ENCODE results near the gene EOMES. TPM values are rescaled to one million over a fixed set of nuclear protein-coding genes. Genes with fewer than 3 reads are reported as not detected.
A peak's percentile ranks its signal among the peaks of the same experiment; 100 is the strongest.

The EOMES gene
- total and polyA plus RNA-seq, 2 of the 8 experiments (the other 6 are each of a cell fraction or from before 2014, with no cell fraction given) = 0.09 to 0.47 TPM

DNA sequence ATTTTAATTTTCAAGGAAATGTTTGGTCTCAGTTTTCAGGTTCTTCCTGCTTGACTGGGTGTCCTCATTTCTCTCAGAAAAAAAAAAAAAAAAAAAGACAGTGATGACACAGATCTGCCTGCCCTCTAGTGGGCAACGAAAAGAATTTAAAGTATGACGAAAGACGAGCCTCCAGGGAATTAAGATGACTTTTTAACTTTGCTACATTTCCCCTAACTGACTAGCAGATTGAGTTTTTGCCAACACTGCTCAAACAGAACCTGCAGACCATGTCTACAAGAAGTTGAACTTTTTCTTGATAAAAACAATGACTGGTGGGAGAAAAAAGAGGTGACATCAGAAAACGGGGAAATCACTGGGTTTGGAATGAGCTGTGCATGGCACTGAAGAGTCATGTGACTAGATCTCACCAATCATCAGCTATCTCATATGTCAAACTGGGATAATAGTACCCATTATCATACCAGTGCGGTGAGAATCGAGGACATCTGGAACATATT, 40.8 kb downstream of the EOMES start (continued):
- TF ChIP-seq ATF2 (IDR thresholded peaks at IDR 0.05; ENCODE audit: low read length) (peak; percentile 91; the same call in 1 of the 2 replicates), HDAC6 (IDR thresholded peaks at IDR 0.05; ENCODE audit: low read depth, low read length) (no peak), CBX8 (IDR thresholded peaks at IDR 0.05; ENCODE audit: borderline replicate concordance, low read depth, low read length) (no peak), POLR2A (IDR thresholded peaks at IDR 0.05; ENCODE audit: control extremely low read depth in 1 of 2, low read depth in 2 of 2, low read length in 2 of 2) (no peak), CTBP2 (IDR thresholded peaks at IDR 0.05; ENCODE audit: borderline replicate concordance, insufficient read depth, insufficient read length, low read length) (no peak), NANOG (IDR thresholded peaks at IDR 0.05; ENCODE audit: insufficient read depth, low read depth, low read length, poor library complexity, severe bottlenecking) (no peak), CHD1 (IDR thresholded peaks at IDR 0.05; ENCODE audit: low read depth, low read length) (no peak), BRCA1 (IDR thresholded peaks at IDR 0.05; ENCODE audit: low read depth, low read length) (no peak), SP4 (IDR thresholded peaks at IDR 0.05; ENCODE audit: low read length) (no peak), SIX5 (IDR thresholded peaks at IDR 0.05; ENCODE audit: low read depth, low read length) (no peak), EZH2 (IDR thresholded peaks at IDR 0.05; ENCODE audit: low read depth, low read length, severe bottlenecking) (no peak), BACH1 (IDR thresholded peaks at IDR 0.05; ENCODE audit: low read length) (no peak), TAF1 (IDR thresholded peaks at IDR 0.05; ENCODE audit: low read depth, low read length) (no peak), SP2 (IDR thresholded peaks at IDR 0.05; ENCODE audit: low read length) (no peak), JUND (IDR thresholded peaks at IDR 0.05; ENCODE audit: low read length) (no peak), RFX5 (IDR thresholded peaks at IDR 0.05; ENCODE audit: borderline replicate concordance, low read depth, low read length) (no peak), SIN3A (conservative IDR thresholded peaks at IDR 0.05 in 1 of 2, IDR thresholded peaks at IDR 0.05 in 1 of 2; ENCODE audit: low read depth in 1 of 2, low read length in 2 of 2) (no peak), CHD2 (IDR thresholded peaks at IDR 0.05; ENCODE audit: low read length) (no peak), JUN (IDR thresholded peaks at IDR 0.05; ENCODE audit: low read depth, low read length) (peak; percentile 7; the same call in 1 of the 2 replicates), RBBP5 (IDR thresholded peaks at IDR 0.05; ENCODE audit: borderline replicate concordance, low read depth, low read length) (no peak)
- TF ChIP-seq, protein P1, sequence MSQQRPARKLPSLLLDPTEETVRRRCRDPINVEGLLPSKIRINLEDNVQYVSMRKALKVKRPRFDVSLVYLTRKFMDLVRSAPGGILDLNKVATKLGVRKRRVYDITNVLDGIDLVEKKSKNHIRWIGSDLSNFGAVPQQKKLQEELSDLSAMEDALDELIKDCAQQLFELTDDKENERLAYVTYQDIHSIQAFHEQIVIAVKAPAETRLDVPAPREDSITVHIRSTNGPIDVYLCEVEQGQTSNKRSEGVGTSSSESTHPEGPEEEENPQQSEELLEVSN (IDR thresholded peaks at IDR 0.05) = no peak
- TF ChIP-seq, protein P2, sequence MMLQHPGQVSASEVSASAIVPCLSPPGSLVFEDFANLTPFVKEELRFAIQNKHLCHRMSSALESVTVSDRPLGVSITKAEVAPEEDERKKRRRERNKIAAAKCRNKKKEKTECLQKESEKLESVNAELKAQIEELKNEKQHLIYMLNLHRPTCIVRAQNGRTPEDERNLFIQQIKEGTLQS (IDR thresholded peaks at IDR 0.05; ENCODE audit: insufficient read depth, low read depth, low read length) = no peak

Data from H1 (cell line).